HepG2 (cell line): ENCODE results near the gene PREP. TPM values are rescaled to one million over a fixed set of nuclear protein-coding genes. Genes with fewer than 3 reads are reported as not detected.

Experiments
- ATAC-seq: fragments of 200-7000 bp; cut with Tn5 transposase; 3 replicates; pipeline ENCODE4 v1.9.1; 2020; ENCODE audit warnings: mild to moderate bottlenecking, moderate library complexity
- BruUV-seq: library from RNA; stranded (reverse); fragments of 400-500 nt; replicated peaks from 2 replicates; lab custom pipeline; 2021; lab: Mats Ljungman, UMichigan
- CTCF ChIA-PET: fragments of 300-600 bp; formaldehyde crosslinking; extraction: SDS; loops from one replicate; lab custom pipeline; 2021; ENCODE audit warnings: low total read pairs, inconsistent platforms, low intra/inter-chr PET ratio; lab: Yijun Ruan, JAX
- POLR2A ChIA-PET: fragments of 350-600 bp; sonication (Branson Sonifier 250); formaldehyde crosslinking; loops from one replicate; lab custom pipeline; 2020; ENCODE audit warnings: antibody characterized with exemption, inconsistent platforms; lab: Yijun Ruan, JAX
- DNase-seq: peaks from one replicate; pipeline ENCODE4 v3.0.0-alpha.2; 2015; ENCODE audit warnings: low spot score
- FAIRE-seq: peaks from 3 replicates; lab custom pipeline; 2011; peaks lifted over from hg19 to GRCh38; lab: Jason Lieb, UNC
- H2AFZ ChIP-seq: one replicate; pipeline ENCODE4 v1.6.1; 2011; ENCODE audit warnings: low read length, inconsistent platforms
- H3K27ac ChIP-seq: fragments of 300-600 bp; 3 replicates; pipeline ENCODE4 v1.8.0; 2011; ENCODE audit warnings: mixed run types, mild to moderate bottlenecking, mixed read lengths, low read length, inconsistent platforms; ENCODE audit not compliant: insufficient read depth; ENCODE audit errors: extremely low read length
- H3K27me3 ChIP-seq, 2 experiments: fragments of 200-600 bp in 1 of 2; 2 replicates in 1 of 2; 3 replicates in 1 of 2; pipeline versions ENCODE4 v1.6.0 to v1.8.0; 2011; ENCODE audit warnings: low read length in 2 of 2, mild to moderate bottlenecking in 2 of 2, moderate library complexity in 2 of 2, inconsistent platforms in 1 of 2; ENCODE audit not compliant: insufficient read depth in 2 of 2, control insufficient read depth in 1 of 2
- H3K36me3 ChIP-seq, 2 experiments: fragments of 200-600 bp in 1 of 2; replicated peaks in 1 of 2; 2 replicates in 1 of 2; 3 replicates in 1 of 2; pipeline versions ENCODE4 v1.5.1 to v1.8.0; 2011; ENCODE audit warnings: low read length in 2 of 2, inconsistent platforms in 1 of 2; ENCODE audit not compliant: insufficient read depth in 2 of 2, control insufficient read depth in 1 of 2
- H3K4me1 ChIP-seq: 2 replicates; pipeline ENCODE4 v1.5.1; 2012; ENCODE audit warnings: low read length, inconsistent platforms; ENCODE audit not compliant: insufficient read depth
- H3K4me2 ChIP-seq: 2 replicates; pipeline ENCODE4 v1.6.0; 2011; ENCODE audit warnings: low read depth, low read length, inconsistent platforms
- H3K4me3 ChIP-seq, 3 experiments: fragments of 200-600 bp in 1 of 3; sonication (generic), shearing (Covaris generic) in 1 of 3; replicated peaks in 1 of 3; 2 replicates each; pipeline ENCODE4 v1.5.1; 2011 to 2016; ENCODE audit warnings: low read length in 3 of 3, inconsistent platforms in 2 of 3, low read depth in 2 of 3, mild to moderate bottlenecking in 2 of 3, control low read depth in 1 of 3, mixed read lengths in 1 of 3; ENCODE audit not compliant: insufficient read depth in 1 of 3
- H3K79me2 ChIP-seq: one replicate; pipeline ENCODE4 v1.6.1; 2011; ENCODE audit warnings: low read length, inconsistent platforms; ENCODE audit not compliant: insufficient read depth
- H3K9ac ChIP-seq: 2 replicates; pipeline ENCODE4 v1.6.0; 2011; ENCODE audit warnings: mild to moderate bottlenecking, low read depth, low read length, inconsistent platforms; ENCODE audit not compliant: insufficient read depth
- H3K9me3 ChIP-seq: 2 replicates; pipeline ENCODE4 v1.5.1; 2012; ENCODE audit warnings: mild to moderate bottlenecking, low read length
- H4K20me1 ChIP-seq: 2 replicates; pipeline ENCODE4 v1.6.0; 2011; ENCODE audit warnings: inconsistent platforms, mild to moderate bottlenecking, low read length, moderate library complexity; ENCODE audit not compliant: insufficient read depth
- CBX1 ChIP-seq: IDR thresholded peaks from one replicate; pipeline ENCODE4 v1.6.1; 2016; ENCODE audit warnings: antibody characterized with exemption, low read depth
- HINFP ChIP-seq: sonication (generic); formaldehyde crosslinking; IDR thresholded peaks from 2 replicates; pipeline ENCODE4 v1.4.0; 2020; ENCODE audit warnings: low read depth, mild to moderate bottlenecking, missing genetic modification reagents
- MLX ChIP-seq: IDR thresholded peaks from 2 replicates; pipeline ENCODE4 v1.6.1; 2016
- PHB2 ChIP-seq: fragments of 450-650 bp; IDR thresholded peaks from 2 replicates; pipeline ENCODE4 v1.6.1; 2018; ENCODE audit not compliant: partially characterized antibody
- PITX1 ChIP-seq: sonication (generic); formaldehyde crosslinking; IDR thresholded peaks from 2 replicates; pipeline ENCODE4 v1.5.1; 2020; ENCODE audit warnings: mild to moderate bottlenecking, missing genetic modification reagents
- RFX3 ChIP-seq: IDR thresholded peaks from 2 replicates; pipeline ENCODE4 v1.6.1; 2016; ENCODE audit warnings: missing biosample characterization, missing genetic modification reagents
- SP1 ChIP-seq, 2 experiments: fragments of 450-650 bp in 1 of 2; sonication (generic) in 1 of 2; formaldehyde crosslinking in 1 of 2; IDR thresholded peaks; 2 replicates each; pipeline versions ENCODE4 v1.4.0 to v1.6.1; 2016 to 2020; ENCODE audit warnings: missing genetic modification reagents in 1 of 2
- ZNF652 ChIP-seq: IDR thresholded peaks from 2 replicates; pipeline ENCODE4 v1.6.1; 2016; ENCODE audit warnings: low read depth, borderline replicate concordance
- ZNF891 ChIP-seq: sonication (generic); formaldehyde crosslinking; IDR thresholded peaks from 2 replicates; pipeline ENCODE4 v1.5.0; 2020; ENCODE audit warnings: mild to moderate bottlenecking, missing genetic modification reagents
- WGBS: methylation state at CpG from one replicate; pipeline ENCODE4 v1.1.6; 2017; ENCODE audit warnings: low lambda C conversion rate; 5-methylcytosine and 5-hydroxymethylcytosine counted together
- in situ Hi-C: cut with HindIII; loops from 2 replicates; pipeline ENCODE4 v1.10.0; 2017; ENCODE audit warnings: low pct_unique_long_range_greater_than_20kb; ENCODE audit not compliant: extremely low pct_ligation_motif_present
- intact Hi-C: fragments of 100-400 bp; cut with micrococcal nuclease; formaldehyde crosslinking; loops from one replicate; pipeline ENCODE4 v1.10.0; 2022; ENCODE audit not compliant: unreplicated experiment
- polyA plus RNA-seq, 8 experiments: library from polyadenylated mRNA; depleted of rRNA in 3 of 8; stranded (reverse) in 7 of 8; unstranded in 1 of 8; fragments of >200 nt; fragmentation: Illumina TruSeq in 4 of 8; extraction: Trizol in 4 of 8; gene quantifications; 2 replicates each; pipeline versions ENCODE4 v1.2.1 to v1.2.3, GENCODE V29; 2011 to 2016; ENCODE audit warnings: low read depth in 4 of 8, missing spikeins in 1 of 8, mixed read lengths in 1 of 8; ENCODE audit not compliant: insufficient read depth in 1 of 8
- total RNA-seq, 5 experiments: library from RNA; depleted of rRNA; stranded (reverse); fragments of >200 nt; fragmentation: Illumina TruSeq; extraction: Trizol; gene quantifications; 2 replicates each; pipeline ENCODE4 v1.2.3, GENCODE V29; 2016; ENCODE audit warnings: low read depth in 1 of 5

PREP gene
- total and polyA plus RNA-seq, 2 of the 13 experiments (the other 11 are each of a cell fraction or from before 2014, with no cell fraction given), result 12.6 to 15.9 TPM

GRCh38 chr6:105250533-105250932, 152.3 kb downstream of the PREP start:
- no peak for ATAC-seq
- no peak for DNase-seq
- no peaks in the 10 kb centered on the region for H4K20me1 ChIP-seq
- H3K9me3 ChIP-seq, result no peaks in the 10 kb centered on the region
- in situ Hi-C loops, result no loop called here
- H3K27ac ChIP-seq, result no peak overlapping the region
- no peak overlapping the region for H3K4me2 ChIP-seq
- no peak overlapping the region for H3K9ac ChIP-seq
- WGBS, result 5% methylated on average over 1 of the region's 2 CpGs
- no peak overlapping the region for H2AFZ ChIP-seq
- no peaks in the 10 kb centered on the region for H3K36me3 ChIP-seq
- ChIA-PET POLR2A (no interaction called here), CTCF (no interaction called here)
- intact Hi-C loops, result no loop called here
- H3K79me2 ChIP-seq, result no peaks in the 10 kb centered on the region
- no peaks in the 10 kb centered on the region for H3K4me1 ChIP-seq
- no peaks in the 10 kb centered on the region for H3K27me3 ChIP-seq
- no TSS peak for BruUV-seq
- TF ChIP-seq MLX (CRISPR knock-in tag), result no peak
- TF ChIP-seq CBX1, result no peak
- TF ChIP-seq RFX3 (CRISPR knock-in tag), result no peak
- no peak for TF ChIP-seq ZNF652 (CRISPR knock-in tag)
- no peak for TF ChIP-seq SP1 (IDR thresholded peaks at IDR 0.05)
- no peak for TF ChIP-seq SP1 (CRISPR knock-in tag; IDR thresholded peaks at IDR 0.05)
- no peak for TF ChIP-seq PITX1 (CRISPR knock-in tag)
- TF ChIP-seq HINFP, result no peak
- TF ChIP-seq ZNF891 (CRISPR knock-in tag), result no peak
- no peak for TF ChIP-seq PHB2
- no peak for FAIRE-seq
- H3K4me3 ChIP-seq, result no peak overlapping the region
